Measurements from ENCODE around the gene LRRFIP2.
"Not testable (repeated sequence)": the region's sequence is repeated elsewhere in the genome, so short reads cannot be mapped to it uniquely, and the experiment has no call there.

LRRFIP2 gene

DNA sequence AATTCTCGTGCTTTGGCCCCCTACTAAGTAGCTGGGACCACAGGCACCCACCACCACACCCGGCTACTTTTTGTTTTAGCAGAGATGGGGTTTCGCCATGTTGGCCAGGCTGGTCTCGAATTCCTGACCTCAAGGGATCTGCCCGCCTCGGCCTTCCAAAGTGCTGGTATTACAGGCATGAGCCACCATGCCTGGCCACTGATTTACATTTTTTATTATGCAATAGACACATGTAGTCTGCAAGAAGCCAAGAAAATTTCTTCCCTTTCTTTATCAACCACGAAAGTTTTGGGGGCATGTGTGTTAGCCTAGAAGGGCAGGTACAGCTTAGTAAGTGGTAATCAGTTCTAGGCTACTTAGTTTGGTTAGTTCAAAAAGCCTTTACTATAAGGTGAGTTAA lies 51.1 kb downstream of the LRRFIP2 start:
- no peaks in the 10 kb centered on the region for H3K27me3 ChIP-seq
- no peak for DNase-seq
- no peak overlapping the region for H3K4me3 ChIP-seq (ENCODE audit: low read depth, low read length)

DNA sequence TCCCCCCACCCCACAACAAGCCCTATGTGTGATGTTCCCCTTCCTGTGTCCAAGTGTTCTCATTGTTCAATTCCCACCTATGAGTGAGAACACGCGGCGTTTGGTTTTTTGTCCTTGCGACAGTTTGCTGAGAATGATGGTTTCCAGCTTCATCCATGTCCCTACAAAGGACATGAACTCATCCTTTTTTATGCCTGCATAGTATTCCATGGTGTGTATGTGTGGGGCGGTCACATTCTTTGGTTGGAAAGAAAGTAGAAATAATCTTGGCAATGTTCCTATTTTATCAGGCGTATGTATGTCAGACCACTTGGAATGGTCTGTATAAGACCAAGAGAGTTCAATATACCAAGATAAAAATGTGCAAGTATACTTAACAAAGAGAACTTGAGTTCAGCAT lies 52.3 kb downstream of the LRRFIP2 start:
- DNase-seq, H3K9me3 ChIP-seq, H3K4me1 ChIP-seq: not testable (repeated sequence)

More for the DNA sequence above, 51.1 kb downstream of the LRRFIP2 start:
- no peaks in the 10 kb centered on the region for H3K4me1 ChIP-seq
- TF ChIP-seq, protein P1, sequence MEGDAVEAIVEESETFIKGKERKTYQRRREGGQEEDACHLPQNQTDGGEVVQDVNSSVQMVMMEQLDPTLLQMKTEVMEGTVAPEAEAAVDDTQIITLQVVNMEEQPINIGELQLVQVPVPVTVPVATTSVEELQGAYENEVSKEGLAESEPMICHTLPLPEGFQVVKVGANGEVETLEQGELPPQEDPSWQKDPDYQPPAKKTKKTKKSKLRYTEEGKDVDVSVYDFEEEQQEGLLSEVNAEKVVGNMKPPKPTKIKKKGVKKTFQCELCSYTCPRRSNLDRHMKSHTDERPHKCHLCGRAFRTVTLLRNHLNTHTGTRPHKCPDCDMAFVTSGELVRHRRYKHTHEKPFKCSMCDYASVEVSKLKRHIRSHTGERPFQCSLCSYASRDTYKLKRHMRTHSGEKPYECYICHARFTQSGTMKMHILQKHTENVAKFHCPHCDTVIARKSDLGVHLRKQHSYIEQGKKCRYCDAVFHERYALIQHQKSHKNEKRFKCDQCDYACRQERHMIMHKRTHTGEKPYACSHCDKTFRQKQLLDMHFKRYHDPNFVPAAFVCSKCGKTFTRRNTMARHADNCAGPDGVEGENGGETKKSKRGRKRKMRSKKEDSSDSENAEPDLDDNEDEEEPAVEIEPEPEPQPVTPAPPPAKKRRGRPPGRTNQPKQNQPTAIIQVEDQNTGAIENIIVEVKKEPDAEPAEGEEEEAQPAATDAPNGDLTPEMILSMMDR (IDR thresholded peaks at IDR 0.05; ENCODE audit: low read depth, low read length) = no peak
- H3K9me3 ChIP-seq = no peaks in the 10 kb centered on the region
- H3K36me3 ChIP-seq = no peaks in the 10 kb centered on the region

DNA sequence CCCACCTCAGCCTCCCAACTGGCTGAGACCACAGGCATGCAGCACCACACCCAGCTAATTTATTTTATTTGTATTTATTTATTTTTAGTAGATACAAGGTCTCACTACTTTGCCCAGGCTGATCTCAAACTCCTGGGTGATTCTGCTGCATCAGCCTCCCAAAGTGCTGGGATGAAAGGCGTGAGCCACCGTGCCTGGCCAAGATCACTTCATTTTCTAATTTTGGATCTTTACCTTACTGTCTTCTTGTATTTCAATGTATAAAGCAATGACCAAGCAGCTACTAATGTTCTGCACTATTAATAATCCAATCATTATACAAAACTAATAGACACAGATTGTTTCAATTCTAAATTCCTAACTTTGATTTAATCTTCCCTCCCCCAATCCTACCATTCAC lies 56.2 kb downstream of the LRRFIP2 start:
- TF ChIP-seq, protein P1 (IDR thresholded peaks at IDR 0.05; ENCODE audit: low read depth, low read length) = no peak
- Histone ChIP-seq H3K27me3 (no peaks in the 10 kb centered on the region), H3K9me3 (no peaks in the 10 kb centered on the region), H3K4me3 (ENCODE audit: low read depth, low read length) (no peak overlapping the region), H3K36me3 (no peaks in the 10 kb centered on the region), H3K4me1 (no peaks in the 10 kb centered on the region)
- no peak for DNase-seq

More for the DNA sequence above, 52.3 kb downstream of the LRRFIP2 start:
- not testable (repeated sequence) for H3K36me3 ChIP-seq; H3K4me3 ChIP-seq (ENCODE audit: low read depth, low read length); H3K27me3 ChIP-seq

DNA sequence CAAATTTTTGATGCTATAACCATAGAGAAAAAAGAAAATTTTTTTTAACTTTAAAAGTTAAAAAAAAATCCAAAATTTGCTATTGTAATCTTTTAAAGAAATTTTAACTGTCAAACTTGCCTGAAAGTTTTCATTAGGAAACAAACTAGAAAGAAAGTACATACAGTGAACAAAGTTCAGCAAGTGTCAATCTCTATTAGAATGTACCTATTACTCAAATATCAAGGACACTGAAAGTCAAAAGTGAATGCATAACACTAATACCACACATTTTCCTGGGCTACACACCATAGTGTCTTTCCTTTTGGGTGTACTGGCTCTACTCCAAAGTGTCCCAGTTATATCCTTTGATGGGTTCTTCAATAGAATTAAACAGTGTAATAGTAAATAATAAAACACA lies 56.8 kb downstream of the LRRFIP2 start:
- Histone ChIP-seq H3K4me3 (ENCODE audit: low read depth, low read length) (no peak overlapping the region), H3K27me3 (no peaks in the 10 kb centered on the region), H3K36me3 (no peaks in the 10 kb centered on the region), H3K9me3 (no peaks in the 10 kb centered on the region), H3K4me1 (no peaks in the 10 kb centered on the region)
- TF ChIP-seq, protein P1 (IDR thresholded peaks at IDR 0.05; ENCODE audit: low read depth, low read length) = no peak
- DNase-seq = no peak

DNA sequence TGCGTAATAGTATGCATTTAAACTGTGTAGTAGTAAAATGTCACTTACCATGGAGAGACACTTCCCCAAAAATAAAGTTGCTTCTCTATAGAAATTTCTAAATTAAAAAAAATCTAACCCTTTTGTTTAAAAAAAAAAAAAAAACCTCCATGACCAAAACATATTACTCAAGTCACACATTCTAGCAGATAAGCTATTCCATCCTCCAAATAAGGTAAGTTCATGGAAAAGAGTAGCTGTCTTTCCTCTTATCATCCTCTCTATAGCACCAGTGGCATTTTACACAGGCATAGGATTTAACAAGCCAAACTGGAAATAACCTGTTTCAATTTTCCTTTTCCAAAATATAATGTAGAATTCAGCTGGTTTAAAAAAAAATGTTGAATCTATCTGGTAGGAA lies 57.4 kb downstream of the LRRFIP2 start:
- TF ChIP-seq, protein P1 (IDR thresholded peaks at IDR 0.05; ENCODE audit: low read depth, low read length) = no peak
- Histone ChIP-seq H3K36me3 (no peaks in the 10 kb centered on the region), H3K9me3 (no peaks in the 10 kb centered on the region), H3K4me3 (ENCODE audit: low read depth, low read length) (no peak overlapping the region), H3K27me3 (no peaks in the 10 kb centered on the region), H3K4me1 (no peaks in the 10 kb centered on the region)
- DNase-seq = no peak

DNA sequence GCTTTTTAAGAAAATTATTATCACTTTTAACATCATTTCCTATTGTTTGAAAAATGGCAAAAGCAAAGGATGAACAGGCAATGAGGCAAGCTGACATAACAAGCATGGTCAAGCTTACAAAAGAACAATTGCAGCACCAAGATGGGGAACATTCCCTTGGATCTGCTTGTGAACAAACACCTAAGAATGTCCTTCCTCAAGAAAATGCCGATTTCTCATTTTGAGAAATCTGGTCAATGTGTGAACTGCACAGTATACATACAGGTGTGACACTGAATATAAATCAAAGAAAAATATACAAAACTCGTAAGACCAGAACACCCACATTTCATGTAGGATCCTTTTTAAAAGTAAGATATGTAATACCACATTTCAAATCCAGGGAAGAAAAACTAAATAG lies 58.9 kb downstream of the LRRFIP2 start:
- TF ChIP-seq, protein P1 (IDR thresholded peaks at IDR 0.05; ENCODE audit: low read depth, low read length) = no peak
- no peak for DNase-seq
- H3K27me3 ChIP-seq = no peaks in the 10 kb centered on the region
- no peaks in the 10 kb centered on the region for H3K4me1 ChIP-seq
- no peaks in the 10 kb centered on the region for H3K36me3 ChIP-seq
- H3K9me3 ChIP-seq = no peaks in the 10 kb centered on the region
- H3K4me3 ChIP-seq (ENCODE audit: low read depth, low read length) = no peak overlapping the region

Measured in BE2C (cell line).